ENCODE measurements around the gene CHST15. TPM values are rescaled to one million over a fixed set of nuclear protein-coding genes. Genes with fewer than 3 reads are reported as not detected.

The CHST15 gene
- total and polyA plus RNA-seq, 2 of the 13 experiments (the other 11 are each of a cell fraction or from before 2014, with no cell fraction given) = 1.4 to 94.7 TPM

GRCh38 chr10:124025660-124026588, 67.5 kb downstream of the CHST15 start (continued):
- TF ChIP-seq HCFC1 (IDR thresholded peaks at IDR 0.05; ENCODE audit: low read depth, low read length) = no peak
- TF ChIP-seq ZNF777 (CRISPR knock-in tag; IDR thresholded peaks at IDR 0.05) = no peak
- no peak for TF ChIP-seq ZBTB44 (CRISPR knock-in tag; IDR thresholded peaks at IDR 0.05)
- TF ChIP-seq KMT2A (CRISPR knock-in tag; IDR thresholded peaks at IDR 0.05) = no peak
- TF ChIP-seq, protein P1, sequence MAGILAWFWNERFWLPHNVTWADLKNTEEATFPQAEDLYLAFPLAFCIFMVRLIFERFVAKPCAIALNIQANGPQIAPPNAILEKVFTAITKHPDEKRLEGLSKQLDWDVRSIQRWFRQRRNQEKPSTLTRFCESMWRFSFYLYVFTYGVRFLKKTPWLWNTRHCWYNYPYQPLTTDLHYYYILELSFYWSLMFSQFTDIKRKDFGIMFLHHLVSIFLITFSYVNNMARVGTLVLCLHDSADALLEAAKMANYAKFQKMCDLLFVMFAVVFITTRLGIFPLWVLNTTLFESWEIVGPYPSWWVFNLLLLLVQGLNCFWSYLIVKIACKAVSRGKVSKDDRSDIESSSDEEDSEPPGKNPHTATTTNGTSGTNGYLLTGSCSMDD (CRISPR knock-in tag; IDR thresholded peaks at IDR 0.05) = no peak
- no peak for TF ChIP-seq POGZ (CRISPR knock-in tag; IDR thresholded peaks at IDR 0.05)
- no peak for TF ChIP-seq NFYB (CRISPR knock-in tag; IDR thresholded peaks at IDR 0.05)
- no peak for TF ChIP-seq EHMT2 (IDR thresholded peaks at IDR 0.05; ENCODE audit: borderline replicate concordance, low read depth, low read length)
- TF ChIP-seq, protein P2, sequence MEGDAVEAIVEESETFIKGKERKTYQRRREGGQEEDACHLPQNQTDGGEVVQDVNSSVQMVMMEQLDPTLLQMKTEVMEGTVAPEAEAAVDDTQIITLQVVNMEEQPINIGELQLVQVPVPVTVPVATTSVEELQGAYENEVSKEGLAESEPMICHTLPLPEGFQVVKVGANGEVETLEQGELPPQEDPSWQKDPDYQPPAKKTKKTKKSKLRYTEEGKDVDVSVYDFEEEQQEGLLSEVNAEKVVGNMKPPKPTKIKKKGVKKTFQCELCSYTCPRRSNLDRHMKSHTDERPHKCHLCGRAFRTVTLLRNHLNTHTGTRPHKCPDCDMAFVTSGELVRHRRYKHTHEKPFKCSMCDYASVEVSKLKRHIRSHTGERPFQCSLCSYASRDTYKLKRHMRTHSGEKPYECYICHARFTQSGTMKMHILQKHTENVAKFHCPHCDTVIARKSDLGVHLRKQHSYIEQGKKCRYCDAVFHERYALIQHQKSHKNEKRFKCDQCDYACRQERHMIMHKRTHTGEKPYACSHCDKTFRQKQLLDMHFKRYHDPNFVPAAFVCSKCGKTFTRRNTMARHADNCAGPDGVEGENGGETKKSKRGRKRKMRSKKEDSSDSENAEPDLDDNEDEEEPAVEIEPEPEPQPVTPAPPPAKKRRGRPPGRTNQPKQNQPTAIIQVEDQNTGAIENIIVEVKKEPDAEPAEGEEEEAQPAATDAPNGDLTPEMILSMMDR (CRISPR knock-in tag; IDR thresholded peaks at IDR 0.05) = peak; percentile 47
- TF ChIP-seq ZNF331 (CRISPR knock-in tag; IDR thresholded peaks at IDR 0.05) = no peak
- no peak for TF ChIP-seq CC2D1A (CRISPR knock-in tag; IDR thresholded peaks at IDR 0.05)
- no peak for TF ChIP-seq NFKB2 (CRISPR knock-in tag; IDR thresholded peaks at IDR 0.05; ENCODE audit: borderline replicate concordance)
- peak; percentile 49; the same call in 1 of the 2 replicates for TF ChIP-seq SMC3 (IDR thresholded peaks at IDR 0.05; ENCODE audit: low read length)

All from HepG2 (cell line).